Measurements from ENCODE around the gene TMEM269.

Gene TMEM269

DNA sequence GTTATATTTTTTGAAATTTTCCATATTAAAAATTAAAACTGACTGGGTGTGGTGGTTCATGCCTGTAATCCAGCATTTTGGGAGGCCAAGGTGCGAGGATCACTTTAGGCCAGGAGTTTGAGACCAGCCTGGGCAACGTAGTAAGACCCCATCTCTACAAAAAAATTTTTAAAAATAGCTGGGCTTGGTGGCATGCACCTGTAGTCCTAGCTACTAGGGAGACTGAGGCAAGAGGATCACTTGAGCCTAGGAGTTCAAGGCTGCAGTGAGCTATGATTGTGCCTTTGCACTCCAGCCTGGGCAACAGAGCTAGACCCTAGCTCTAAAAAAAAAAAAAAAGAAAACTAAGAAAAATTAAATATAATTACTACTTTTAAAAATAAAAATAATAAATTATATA is 36.9 kb downstream of the TMEM269 start:
- no peak for DNase-seq

DNA sequence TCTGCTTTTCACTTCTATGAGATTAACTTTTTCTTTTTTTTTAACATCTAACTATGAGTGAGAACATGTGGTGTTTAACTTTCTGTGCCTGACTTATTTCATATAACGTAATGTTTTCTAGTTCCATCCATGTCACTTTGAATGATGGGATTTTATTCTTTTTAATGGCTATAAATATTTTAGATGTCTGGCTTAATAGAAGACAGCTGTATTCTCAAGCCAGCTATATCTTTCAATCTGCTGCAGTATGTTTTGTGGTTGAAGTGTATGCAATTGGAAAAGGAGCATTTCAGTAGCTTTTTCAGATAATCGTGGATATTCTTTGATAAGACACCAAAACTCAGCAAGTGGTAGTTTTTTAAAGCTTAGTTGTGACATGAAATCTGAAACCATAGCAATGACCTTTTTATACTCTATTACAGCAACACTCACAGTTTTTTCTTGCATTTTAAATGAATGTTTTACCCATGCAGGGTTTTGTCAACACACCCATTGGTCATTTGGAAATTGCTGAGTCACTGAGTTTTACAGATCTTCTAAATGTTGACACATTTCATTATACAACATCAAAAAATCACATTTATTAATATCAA is 38.1 kb downstream of the TMEM269 start:
- no peak for DNase-seq

DNA sequence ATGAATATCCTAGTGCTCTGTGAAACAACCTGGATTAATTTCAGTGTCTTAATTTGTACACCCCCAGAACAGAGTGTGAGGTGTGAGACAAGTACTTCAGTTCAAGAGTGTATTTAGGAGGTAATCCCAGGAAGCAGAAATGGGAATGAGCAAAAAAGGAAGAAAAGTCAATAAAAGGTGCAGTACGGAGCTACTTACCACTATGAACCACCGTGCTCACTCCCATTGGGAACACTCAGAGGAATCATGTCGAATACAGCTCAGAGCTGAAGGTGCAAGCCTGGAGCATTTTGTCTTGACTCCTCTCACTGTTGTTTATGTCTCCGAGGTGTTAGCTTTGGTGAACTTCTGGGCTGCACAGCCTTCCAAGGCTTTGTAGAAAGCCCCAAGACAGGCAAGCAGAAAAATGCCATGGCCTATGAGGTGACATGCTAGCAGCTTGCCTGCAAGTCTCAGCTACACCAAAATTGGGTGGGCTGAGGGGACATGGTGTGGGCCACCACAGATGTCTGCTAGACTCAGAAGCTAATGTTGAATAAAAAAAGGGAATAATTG is 39.8 kb downstream of the TMEM269 start:
- DNase-seq, result no peak

- DNase-seq, result no peak
Measured at GRCh38 chr1:42825036-42825851, 40.5 kb downstream of the TMEM269 start.

DNA sequence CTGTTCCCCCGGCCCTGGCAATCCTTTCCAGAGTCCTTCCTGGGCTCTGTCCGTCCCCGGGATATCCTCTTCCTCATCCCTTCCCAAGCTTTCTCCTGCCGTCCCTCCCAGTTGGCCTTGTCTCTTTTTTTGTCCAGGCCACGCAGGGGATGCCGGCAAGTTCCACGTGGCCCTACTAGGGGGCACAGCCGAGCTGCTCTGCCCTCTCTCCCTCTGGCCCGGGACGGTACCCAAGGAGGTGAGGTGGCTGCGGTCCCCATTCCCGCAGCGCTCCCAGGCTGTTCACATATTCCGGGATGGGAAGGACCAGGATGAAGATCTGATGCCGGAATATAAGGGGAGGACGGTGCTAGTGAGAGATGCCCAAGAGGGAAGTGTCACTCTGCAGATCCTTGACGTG is 45.8 kb downstream of the TMEM269 start:
- DNase-seq, result no peak

DNA sequence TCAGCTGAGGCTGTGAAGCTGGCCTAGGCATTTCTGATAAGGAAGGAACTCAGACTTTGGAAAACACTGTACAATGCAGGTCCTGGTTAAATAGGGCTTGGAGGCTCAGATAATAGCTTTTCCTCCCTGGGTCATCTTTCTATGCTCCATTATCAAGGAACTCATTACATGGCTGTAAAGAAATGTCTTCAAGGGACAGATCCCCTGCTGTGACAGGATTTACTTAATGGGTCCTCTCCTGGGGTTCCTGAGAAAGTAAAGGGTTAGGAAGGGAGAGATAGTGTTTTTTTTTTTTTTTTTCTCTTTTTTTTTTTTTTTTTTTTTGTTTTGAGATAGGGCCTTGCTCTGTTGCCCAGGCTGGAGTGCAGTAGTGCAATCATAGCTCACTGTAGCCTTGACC is 46.5 kb downstream of the TMEM269 start:
- no peak for DNase-seq

DNA sequence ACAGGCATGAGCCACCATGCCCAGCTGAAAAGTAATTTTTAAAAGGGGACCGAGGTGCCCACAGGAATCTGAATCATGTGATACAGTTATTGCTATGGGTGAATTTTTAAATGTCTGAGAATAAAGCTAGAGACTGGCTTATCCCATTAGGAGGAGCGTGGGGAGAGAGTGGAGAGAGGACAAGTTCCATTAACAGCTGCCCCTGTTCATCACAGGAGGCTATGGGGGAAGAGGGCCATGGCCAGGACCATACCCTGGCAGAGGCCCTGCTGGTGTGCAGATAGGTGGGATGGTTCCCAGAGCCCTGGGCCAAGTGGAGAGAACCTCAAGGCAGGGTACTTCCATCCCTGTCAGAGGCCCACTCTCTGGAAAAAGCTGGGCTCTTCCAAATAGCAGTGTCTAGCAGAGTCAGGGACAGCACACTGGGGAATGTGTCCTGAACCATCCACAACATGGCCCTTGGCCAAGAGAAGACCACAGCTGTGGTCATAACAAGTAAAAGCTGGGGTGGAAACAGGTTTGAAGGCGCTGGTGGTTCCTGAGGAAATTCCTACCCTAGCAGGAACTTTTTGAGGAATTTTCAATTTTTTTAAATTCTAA is 48.0 kb downstream of the TMEM269 start:
- DNase-seq, result no peak

- DNase-seq, result no peak
Measured at GRCh38 chr1:42833981-42834380, 49.2 kb downstream of the TMEM269 start.

DNA sequence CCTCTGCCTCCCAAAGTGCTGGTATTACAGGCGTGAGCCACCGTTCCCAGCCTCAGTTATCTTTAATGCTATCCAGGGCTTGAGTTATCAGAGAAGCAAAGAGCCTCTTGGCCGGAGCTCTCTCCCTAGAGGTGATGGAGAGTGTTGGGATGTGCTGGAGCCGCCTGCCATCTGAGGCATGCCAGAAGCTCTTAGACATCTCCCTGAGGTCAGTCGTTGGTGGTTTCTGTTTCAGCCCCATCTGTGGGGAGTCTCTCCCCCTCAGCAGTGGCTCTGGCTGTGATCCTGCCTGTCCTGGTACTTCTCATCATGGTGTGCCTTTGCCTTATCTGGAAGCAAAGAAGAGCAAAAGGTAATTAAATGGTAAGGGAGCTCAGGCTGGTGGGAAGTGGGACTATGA is 50.0 kb downstream of the TMEM269 start:
- no peak for DNase-seq

GRCh38 chr1:42835422-42835821 is 50.6 kb downstream of the TMEM269 start:
- no peak for DNase-seq

DNA sequence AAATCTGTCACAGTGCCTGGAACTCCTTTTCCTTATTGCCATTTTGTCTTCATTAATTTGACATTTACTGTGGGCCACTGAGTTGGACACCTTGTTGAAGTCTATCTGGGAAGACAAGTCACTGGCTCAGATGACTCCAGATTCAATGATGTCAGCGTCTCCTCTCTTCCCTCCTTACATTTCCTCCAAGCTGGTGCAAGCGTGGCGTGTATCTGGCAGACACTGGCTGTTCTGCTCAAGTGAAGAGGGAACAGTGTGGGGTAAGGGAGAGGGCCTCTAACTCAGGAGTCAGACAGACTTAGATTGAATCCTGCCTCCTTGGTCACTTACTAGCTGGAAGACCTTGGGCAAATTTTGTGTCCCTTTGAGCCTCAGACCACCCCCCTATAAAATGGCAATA is 52.9 kb downstream of the TMEM269 start:
- no peak for DNase-seq

DNA sequence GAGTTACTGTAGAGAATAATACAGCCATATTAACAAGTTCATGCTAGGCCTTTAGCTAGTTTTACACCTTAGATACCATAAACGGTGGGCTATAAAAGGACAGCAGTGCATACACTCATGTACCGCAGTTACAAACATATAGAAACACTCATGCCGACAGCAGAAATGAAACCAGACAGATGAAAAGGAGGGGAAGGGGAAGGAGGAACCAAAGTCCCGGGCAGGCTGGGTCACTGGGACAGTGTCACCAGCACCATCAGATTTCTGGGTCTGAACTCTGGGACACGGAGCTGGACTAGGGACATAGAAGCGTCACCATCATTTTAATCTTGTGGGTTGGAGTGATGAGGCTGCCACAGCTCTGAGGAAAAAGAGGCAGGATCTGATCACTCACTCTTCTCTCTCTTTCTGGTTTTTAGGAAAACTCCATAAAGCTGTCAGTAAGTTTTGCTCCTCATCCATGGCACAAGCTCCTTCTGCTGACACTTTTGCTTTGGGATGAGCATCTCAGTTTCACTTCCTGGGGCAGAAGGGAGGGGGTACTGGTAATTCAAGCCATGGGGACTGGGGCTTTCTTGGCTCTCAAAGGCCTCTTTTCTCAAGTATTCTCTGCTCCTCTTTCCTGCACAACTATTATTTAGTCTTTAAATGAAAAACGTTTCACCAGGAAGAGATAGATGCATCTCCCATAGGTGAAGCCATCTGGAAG is 53.8 kb downstream of the TMEM269 start:
- DNase-seq, result peak in 5 of 51 donors; percentile 6 to 13 (median 11)

DNA sequence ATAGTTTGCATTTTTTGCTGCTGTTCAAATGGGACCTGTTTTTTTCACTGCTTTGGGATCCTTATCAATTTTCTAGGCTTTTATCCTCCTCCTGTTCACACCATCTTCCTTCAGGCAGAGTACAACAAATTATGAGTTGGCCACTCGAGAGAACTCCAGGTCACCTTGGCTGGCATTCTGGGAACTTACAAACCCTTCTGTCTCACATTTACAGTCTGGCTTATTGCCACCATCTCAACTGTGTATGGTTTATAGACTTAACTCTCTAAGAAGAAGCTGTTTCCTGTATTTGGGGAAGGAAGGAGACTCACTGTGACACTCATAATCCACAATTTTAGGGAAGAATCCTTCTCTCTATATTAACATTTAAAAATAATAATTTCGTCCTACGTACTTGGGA is 56.2 kb downstream of the TMEM269 start:
- no peak for DNase-seq

- DNase-seq, result no peak
Measured at GRCh38 chr1:42841440-42842147, 56.8 kb downstream of the TMEM269 start.

- peak in 2 of 51 donors; percentile 4 to 28 for DNase-seq
Measured at GRCh38 chr1:42844592-42845140, 59.9 kb downstream of the TMEM269 start.

DNA sequence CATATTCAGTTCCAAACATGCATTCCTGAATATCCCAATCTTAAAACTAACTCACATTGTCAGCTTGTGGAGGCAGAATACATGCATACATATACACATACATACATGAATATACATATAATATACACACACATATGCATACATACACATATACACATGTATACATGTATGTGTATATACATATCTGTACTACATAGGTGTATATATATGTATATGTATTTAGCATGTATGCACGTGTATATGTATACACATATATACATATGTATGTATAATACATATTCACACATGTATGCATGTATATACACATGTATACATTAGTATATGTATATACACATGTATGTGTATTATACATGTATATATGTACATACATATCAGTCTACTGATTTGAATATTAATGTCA is 60.4 kb downstream of the TMEM269 start:
- no peak for DNase-seq

- DNase-seq, result no peak
Measured at GRCh38 chr1:42845866-42846256, 61.1 kb downstream of the TMEM269 start.

DNA sequence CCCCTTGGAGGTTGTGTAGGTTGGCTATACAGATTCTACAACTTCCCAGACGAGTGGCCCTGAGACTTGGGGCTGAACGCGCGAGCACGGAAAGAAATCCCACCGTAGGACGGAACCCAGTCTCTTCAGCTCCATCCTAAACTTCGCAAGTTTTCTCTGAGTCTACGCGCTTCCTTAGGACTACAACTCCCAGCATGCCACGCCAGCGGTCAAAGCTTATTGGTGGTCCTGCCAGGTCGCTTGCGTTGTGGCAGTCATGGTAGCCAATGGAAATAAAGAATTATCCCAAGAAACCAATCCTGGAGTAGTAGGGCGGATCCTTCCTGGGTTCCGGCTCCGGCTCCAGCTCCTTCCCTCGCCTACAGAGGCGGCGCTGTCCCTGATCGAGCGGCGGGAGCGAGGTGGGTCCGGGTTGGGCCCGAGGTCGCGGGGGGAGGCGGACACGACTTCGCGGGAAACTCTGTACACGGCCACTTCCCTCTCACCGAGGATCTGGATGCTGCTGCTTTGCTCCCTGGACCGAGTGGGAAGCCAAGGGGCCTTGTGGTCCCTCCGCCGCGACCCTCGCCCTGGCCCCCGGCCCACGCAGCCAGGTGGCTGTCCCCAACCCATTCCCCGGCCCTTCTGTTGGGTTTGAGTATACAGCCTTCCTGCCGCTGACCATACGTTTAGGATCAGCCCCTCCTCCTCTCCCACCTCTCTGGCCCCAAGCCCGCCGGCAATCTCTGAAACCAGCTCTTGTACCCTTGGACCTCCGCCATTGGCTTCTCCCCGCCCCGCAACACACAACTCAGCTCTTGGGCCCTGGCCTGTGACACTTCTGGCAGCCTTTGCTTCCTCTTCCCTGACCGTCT is 61.7 kb downstream of the TMEM269 start, which contains the start of gene ZNF691:
Gene ZNF691, plus strand, starts transcription at position 357 of the 854 bp plus-strand sequence. CDS start 3,046 bp downstream, outside the sequence.
- peak; percentile 34 to 97 (median 88) for DNase-seq

DNA sequence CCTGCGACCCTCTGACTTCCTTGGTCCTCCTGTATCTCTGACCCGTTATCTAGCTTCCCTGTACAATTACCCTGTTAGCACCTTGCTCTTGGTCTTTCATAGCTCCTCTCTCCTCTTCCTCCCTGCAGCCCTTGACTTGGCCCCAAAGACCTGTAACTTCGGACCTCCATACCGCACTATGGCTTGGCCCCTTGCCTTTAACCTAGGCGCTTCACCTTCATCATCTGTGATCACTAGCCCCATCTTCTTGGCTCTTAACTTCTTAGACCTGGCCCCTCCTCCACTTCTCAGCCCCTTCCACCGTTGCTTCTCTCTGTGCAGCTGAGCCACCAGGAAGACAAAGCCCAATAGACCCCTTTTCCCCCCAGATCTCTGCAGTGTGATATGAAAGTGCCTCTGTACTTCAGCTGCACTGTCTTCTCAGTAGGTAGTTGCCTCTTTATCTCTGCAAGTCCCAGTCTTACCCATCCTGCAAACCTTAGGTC is 62.4 kb downstream of the TMEM269 start:
- DNase-seq, result no peak
